GM12878 (cell line): ENCODE data around the gene SEMA5A. TPM values are rescaled to one million over a fixed set of nuclear protein-coding genes. Genes with fewer than 3 reads are reported as not detected.

ENCODE experiments used
- ATAC-seq: fragments of 200-7000 bp; cut with Tn5 transposase; 3 replicates; pipeline ENCODE4 v1.9.1; 2020; ENCODE audit warnings: mild to moderate bottlenecking, moderate library complexity
- BruUV-seq: library from RNA; stranded (reverse); fragments of 400-500 nt; replicated peaks from 2 replicates; lab custom pipeline; 2021; lab: Mats Ljungman, UMichigan
- CTCF ChIA-PET: fragments of 300-600 bp; sonication (Branson Sonifier 250); formaldehyde crosslinking; extraction: SDS; loops from one replicate; lab custom pipeline; 2021; ENCODE audit warnings: inconsistent platforms; lab: Yijun Ruan, JAX
- POLR2A ChIA-PET: fragments of 350-600 bp; formaldehyde crosslinking; extraction: SDS; loops from one replicate; lab custom pipeline; 2021; ENCODE audit warnings: inconsistent platforms; lab: Charles Lee
- RAD21 ChIA-PET: fragments of 300-600 bp; sonication (Branson Sonifier 250); formaldehyde crosslinking; loops from one replicate; lab custom pipeline; 2023; ENCODE audit warnings: antibody characterized with exemption; ENCODE audit not compliant: unreplicated experiment; lab: Charles Lee
- SMC1A ChIA-PET: fragments of 300-600 bp; sonication (Branson Sonifier 250); formaldehyde crosslinking; loops from one replicate; lab custom pipeline; 2023; ENCODE audit not compliant: unreplicated experiment, uncharacterized antibody; lab: Charles Lee
- DNase-seq: peaks from one replicate; pipeline ENCODE4 v3.0.0-alpha.2; 2011; ENCODE audit warnings: low read depth, low spot score
- FAIRE-seq: peaks from 3 replicates; lab custom pipeline; 2011; peaks lifted over from hg19 to GRCh38; lab: Jason Lieb, UNC
- H2AFZ ChIP-seq: 2 replicates; pipeline ENCODE4 v1.6.0; 2011; ENCODE audit warnings: low read depth, low read length, control low read depth; ENCODE audit not compliant: control insufficient read depth
- H3K27ac ChIP-seq: 2 replicates; pipeline ENCODE4 v1.5.1; 2011; ENCODE audit warnings: control low read depth; ENCODE audit not compliant: control insufficient read depth, insufficient read depth
- H3K27me3 ChIP-seq, 2 experiments: replicated peaks in 1 of 2; 2 replicates each; pipeline versions ENCODE4 v1.6.0 to v1.6.1; 2011; ENCODE audit warnings: low read length in 1 of 2; ENCODE audit not compliant: control insufficient read depth in 2 of 2, insufficient read depth in 2 of 2
- H3K36me3 ChIP-seq, 2 experiments: 2 replicates each; pipeline ENCODE4 v1.5.1; 2011; ENCODE audit warnings: low read length in 1 of 2; ENCODE audit not compliant: control insufficient read depth in 2 of 2, insufficient read depth in 2 of 2
- H3K4me1 ChIP-seq: 2 replicates; pipeline ENCODE4 v1.6.1; 2011; ENCODE audit warnings: mild to moderate bottlenecking, low read length, moderate library complexity, mixed read lengths; ENCODE audit not compliant: control insufficient read depth, insufficient read depth
- H3K4me2 ChIP-seq: 2 replicates; pipeline ENCODE4 v1.6.0; 2011; ENCODE audit warnings: control low read depth; ENCODE audit not compliant: control insufficient read depth, insufficient read depth
- H3K4me3 ChIP-seq: fragments of 200-600 bp; sonication (generic); 2 replicates; pipeline ENCODE4 v1.5.1; 2016
- H3K79me2 ChIP-seq: 2 replicates; pipeline ENCODE4 v1.6.0; 2011; ENCODE audit warnings: low read length; ENCODE audit not compliant: control insufficient read depth, insufficient read depth
- H3K9ac ChIP-seq: 2 replicates; pipeline ENCODE4 v1.8.0; 2011; ENCODE audit warnings: low read length, control low read depth, mixed read lengths; ENCODE audit not compliant: control insufficient read depth, insufficient read depth
- H3K9me3 ChIP-seq: replicated peaks from 3 replicates; pipeline ENCODE4 v1.5.1; 2011; ENCODE audit warnings: mild to moderate bottlenecking, low read length; ENCODE audit not compliant: control insufficient read depth, insufficient read depth
- H4K20me1 ChIP-seq: 2 replicates; pipeline ENCODE4 v1.6.0; 2011; ENCODE audit not compliant: control insufficient read depth, insufficient read depth
- CHD4 ChIP-seq: fragments of 200-600 bp; sonication (generic); IDR thresholded peaks from 2 replicates; pipeline ENCODE4 v1.6.1; 2016; ENCODE audit warnings: mild to moderate bottlenecking
- HDGF ChIP-seq: fragments of 450-650 bp; IDR thresholded peaks from 2 replicates; pipeline ENCODE4 v1.6.1; 2016; ENCODE audit warnings: antibody characterized with exemption
- POLR2A ChIP-seq: IDR thresholded peaks from 2 replicates; pipeline ENCODE4 v1.6.1; 2011; ENCODE audit warnings: low read depth, mild to moderate bottlenecking, low read length
- WGBS: methylation state at CpG from one replicate; pipeline ENCODE4 v1.1.6; 2016; ENCODE audit warnings: low lambda C conversion rate; ENCODE audit not compliant: insufficient replicate concordance, insufficient coverage; ENCODE audit errors: missing lambda C conversion rate; 5-methylcytosine and 5-hydroxymethylcytosine counted together
- in situ Hi-C: fragments of 300-500 bp; cut with MboI; formaldehyde crosslinking; loops from 9 replicates; pipeline ENCODE4 v1.14.3; 2018; ENCODE audit warnings: mixed read lengths
- intact Hi-C: fragments of 100-400 bp; cut with micrococcal nuclease; formaldehyde crosslinking; loops from one replicate; pipeline ENCODE4 v1.14.2; 2022; ENCODE audit not compliant: unreplicated experiment
- polyA plus RNA-seq, 11 experiments: library from polyadenylated mRNA; depleted of rRNA in 4 of 11; unstranded in 6 of 11; stranded (reverse) in 5 of 11; fragments of >200 nt; fragmentation: Nextera tagmentation in 4 of 11; fragmentation: Illumina TruSeq in 1 of 11; extraction: Ambion mirVana in 4 of 11; extraction: Trizol in 1 of 11; gene quantifications; 1 replicate in 1 of 11; 2 replicates in 10 of 11; pipeline versions ENCODE4 v1.2.1 to v1.2.3, GENCODE V29; 2011 to 2016; ENCODE audit warnings: inconsistent platforms in 2 of 11, missing spikeins in 2 of 11, low read depth in 1 of 11
- total RNA-seq, 4 experiments: library from RNA; depleted of rRNA in 3 of 4; stranded (reverse); fragments of >200 nt in 3 of 4; fragmentation: Illumina TruSeq in 1 of 4; extraction: Trizol in 1 of 4; gene quantifications; 2 replicates each; pipeline versions ENCODE4 v1.2.1 to v1.2.3, GENCODE V29; 2013 to 2021
- TF ChIP-seq, protein P1 (sequence below): fragments of 450-650 bp; IDR thresholded peaks from 2 replicates; pipeline ENCODE4 v1.6.1; 2017; ENCODE audit warnings: mild to moderate bottlenecking, moderate library complexity

SEMA5A gene
- total and polyA plus RNA-seq, 10 of the 15 experiments (the other 5 are each of a cell fraction or from before 2014, with no cell fraction given) = 0.03 to 2.4 (median 0.09) TPM; not detected in 1

DNA sequence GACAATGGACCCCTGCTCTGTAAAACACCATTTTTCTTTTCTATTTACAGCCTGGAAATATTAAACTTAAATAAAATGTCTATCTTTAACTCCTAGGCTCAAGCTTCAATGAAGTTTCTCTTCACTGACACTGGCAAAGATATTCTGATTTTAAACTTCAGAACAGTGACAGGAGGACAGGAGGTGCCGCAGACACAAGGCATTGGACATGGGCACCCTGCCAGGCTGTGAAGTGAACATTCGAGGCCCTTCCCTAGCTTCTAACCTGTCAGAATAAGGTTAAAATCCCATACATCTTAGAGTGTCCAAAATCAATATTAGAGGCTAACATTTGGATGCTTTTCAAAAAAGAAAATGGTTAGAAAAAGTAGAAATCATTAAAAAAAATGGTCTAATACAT lies 9.2 kb downstream of the SEMA5A start:
- CTCF ChIA-PET = interaction anchor here (1.0 to 1.2 kb wide), 2 partner anchors 12 to 173 kb away, joined by 3 read pairs; no protein-coding TSS in a partner anchor

More for the DNA sequence above, 9.2 kb downstream of the SEMA5A start:
- no peak for DNase-seq
- ChIA-PET POLR2A (no interaction called here), SMC1A (no interaction called here), RAD21 (no interaction called here)
- H3K36me3 ChIP-seq = no peaks in the 10 kb centered on the region
- no peak for ATAC-seq
- H3K4me2 ChIP-seq = no peak overlapping the region
- 39% methylated on average over 2 of the region's 2 CpGs for WGBS
- H4K20me1 ChIP-seq = no peaks in the 10 kb centered on the region
- TF ChIP-seq CHD4 (no peak), HDGF (no peak), POLR2A (no peak)
- TF ChIP-seq, protein P1, sequence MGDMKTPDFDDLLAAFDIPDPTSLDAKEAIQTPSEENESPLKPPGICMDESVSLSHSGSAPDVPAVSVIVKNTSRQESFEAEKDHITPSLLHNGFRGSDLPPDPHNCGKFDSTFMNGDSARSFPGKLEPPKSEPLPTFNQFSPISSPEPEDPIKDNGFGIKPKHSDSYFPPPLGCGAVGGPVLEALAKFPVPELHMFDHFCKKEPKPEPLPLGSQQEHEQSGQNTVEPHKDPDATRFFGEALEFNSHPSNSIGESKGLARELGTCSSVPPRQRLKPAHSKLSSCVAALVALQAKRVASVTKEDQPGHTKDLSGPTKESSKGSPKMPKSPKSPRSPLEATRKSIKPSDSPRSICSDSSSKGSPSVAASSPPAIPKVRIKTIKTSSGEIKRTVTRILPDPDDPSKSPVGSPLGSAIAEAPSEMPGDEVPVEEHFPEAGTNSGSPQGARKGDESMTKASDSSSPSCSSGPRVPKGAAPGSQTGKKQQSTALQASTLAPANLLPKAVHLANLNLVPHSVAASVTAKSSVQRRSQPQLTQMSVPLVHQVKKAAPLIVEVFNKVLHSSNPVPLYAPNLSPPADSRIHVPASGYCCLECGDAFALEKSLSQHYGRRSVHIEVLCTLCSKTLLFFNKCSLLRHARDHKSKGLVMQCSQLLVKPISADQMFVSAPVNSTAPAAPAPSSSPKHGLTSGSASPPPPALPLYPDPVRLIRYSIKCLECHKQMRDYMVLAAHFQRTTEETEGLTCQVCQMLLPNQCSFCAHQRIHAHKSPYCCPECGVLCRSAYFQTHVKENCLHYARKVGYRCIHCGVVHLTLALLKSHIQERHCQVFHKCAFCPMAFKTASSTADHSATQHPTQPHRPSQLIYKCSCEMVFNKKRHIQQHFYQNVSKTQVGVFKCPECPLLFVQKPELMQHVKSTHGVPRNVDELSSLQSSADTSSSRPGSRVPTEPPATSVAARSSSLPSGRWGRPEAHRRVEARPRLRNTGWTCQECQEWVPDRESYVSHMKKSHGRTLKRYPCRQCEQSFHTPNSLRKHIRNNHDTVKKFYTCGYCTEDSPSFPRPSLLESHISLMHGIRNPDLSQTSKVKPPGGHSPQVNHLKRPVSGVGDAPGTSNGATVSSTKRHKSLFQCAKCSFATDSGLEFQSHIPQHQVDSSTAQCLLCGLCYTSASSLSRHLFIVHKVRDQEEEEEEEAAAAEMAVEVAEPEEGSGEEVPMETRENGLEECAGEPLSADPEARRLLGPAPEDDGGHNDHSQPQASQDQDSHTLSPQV = no peak
- H3K9ac ChIP-seq = no peak overlapping the region
- H2AFZ ChIP-seq = no peak overlapping the region
- H3K9me3 ChIP-seq = no peaks in the 10 kb centered on the region
- H3K79me2 ChIP-seq = no peaks in the 10 kb centered on the region
- H3K27me3 ChIP-seq = no peaks in the 10 kb centered on the region
- in situ Hi-C loops = loop anchor here (25.0 kb wide), 1 partner anchor 1624 kb away; no protein-coding TSS in a partner anchor
- no peak overlapping the region for H3K4me3 ChIP-seq
- FAIRE-seq = no peak
- no peak overlapping the region for H3K27ac ChIP-seq
- intact Hi-C loops = no loop called here
- H3K4me1 ChIP-seq = no peaks in the 10 kb centered on the region
- BruUV-seq = no TSS peak
